Measurements from ENCODE around the gene NTF3.

NTF3 gene

GRCh38 chr12:5433081-5433844 is 1.4 kb downstream of the NTF3 start:
- no peak for DNase-seq

- no peak for DNase-seq
These were observed 2.1 kb downstream of the NTF3 start for GRCh38 chr12:5433845-5434646.

GRCh38 chr12:5434647-5435560 is 3.0 kb downstream of the NTF3 start:
- no peak for DNase-seq

- no peak for DNase-seq
These were observed 5.3 kb downstream of the NTF3 start for GRCh38 chr12:5437182-5437583.

GRCh38 chr12:5437589-5437988 is 5.7 kb downstream of the NTF3 start:
- no peak for DNase-seq

GRCh38 chr12:5438671-5439200 is 6.8 kb downstream of the NTF3 start:
- DNase-seq: no peak

GRCh38 chr12:5439371-5439771 is 7.5 kb downstream of the NTF3 start:
- no peak for DNase-seq

- no peak for DNase-seq
These were observed 7.9 kb downstream of the NTF3 start for GRCh38 chr12:5439788-5440300.

- DNase-seq: no peak
These were observed 9.1 kb downstream of the NTF3 start for GRCh38 chr12:5440978-5441377.

- no peak for DNase-seq
These were observed 9.8 kb downstream of the NTF3 start for GRCh38 chr12:5441497-5442236.

GRCh38 chr12:5442251-5443006 is 10.5 kb downstream of the NTF3 start:
- DNase-seq: peak; percentile 17

- no peak for DNase-seq
These were observed 12.6 kb downstream of the NTF3 start for GRCh38 chr12:5444520-5444919.

GRCh38 chr12:5447320-5447719 is 15.4 kb downstream of the NTF3 start:
- DNase-seq: no peak

- no peak for DNase-seq
These were observed 19.3 kb downstream of the NTF3 start for GRCh38 chr12:5451251-5451650.

- no peak for DNase-seq
These were observed 20.7 kb downstream of the NTF3 start for GRCh38 chr12:5452569-5452968.

- DNase-seq: no peak
These were observed 21.6 kb downstream of the NTF3 start for GRCh38 chr12:5453466-5453865.

- no peak for DNase-seq
These were observed 23.1 kb downstream of the NTF3 start for GRCh38 chr12:5455045-5455444.

- DNase-seq: no peak
These were observed 24.1 kb downstream of the NTF3 start for GRCh38 chr12:5456030-5456429.

GRCh38 chr12:5456906-5457305 is 25.0 kb downstream of the NTF3 start:
- no peak for DNase-seq

GRCh38 chr12:5458229-5459050 is 26.5 kb downstream of the NTF3 start:
- DNase-seq: no peak
